Stimulated activated CD8-positive, alpha-beta memory T cell treated with anti-CD3 and anti-CD28 coated beads, Interleukin-15, amount 100 ng/mL, for 24 hours (primary cell): ENCODE measurements around the gene TOX2.

Experiments
- DNase-seq: peaks from one replicate; pipeline ENCODE4 v3.0.0-alpha.2; 2020; ENCODE audit warnings: low read depth

TOX2 gene

DNA sequence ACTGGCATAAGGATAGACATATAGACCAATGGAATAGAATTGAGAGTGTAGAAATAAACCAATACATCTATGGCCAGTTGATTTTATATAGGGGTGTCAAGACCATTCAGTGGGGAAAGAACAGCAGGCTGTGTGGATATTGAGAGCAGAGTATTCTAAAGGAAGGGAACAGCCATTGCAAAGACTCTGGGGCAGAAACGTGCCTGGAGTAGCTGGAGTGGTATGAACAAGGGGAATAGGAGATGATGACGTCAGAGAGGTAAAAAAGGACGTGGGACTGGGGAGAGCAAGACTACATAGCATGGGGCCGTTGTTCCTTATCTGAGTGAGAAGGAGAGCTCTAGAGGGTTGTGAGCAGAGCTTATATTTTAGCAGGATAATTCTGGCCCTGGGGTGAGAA is 85.2 kb downstream of the TOX2 start:
- DNase-seq = no peak

DNA sequence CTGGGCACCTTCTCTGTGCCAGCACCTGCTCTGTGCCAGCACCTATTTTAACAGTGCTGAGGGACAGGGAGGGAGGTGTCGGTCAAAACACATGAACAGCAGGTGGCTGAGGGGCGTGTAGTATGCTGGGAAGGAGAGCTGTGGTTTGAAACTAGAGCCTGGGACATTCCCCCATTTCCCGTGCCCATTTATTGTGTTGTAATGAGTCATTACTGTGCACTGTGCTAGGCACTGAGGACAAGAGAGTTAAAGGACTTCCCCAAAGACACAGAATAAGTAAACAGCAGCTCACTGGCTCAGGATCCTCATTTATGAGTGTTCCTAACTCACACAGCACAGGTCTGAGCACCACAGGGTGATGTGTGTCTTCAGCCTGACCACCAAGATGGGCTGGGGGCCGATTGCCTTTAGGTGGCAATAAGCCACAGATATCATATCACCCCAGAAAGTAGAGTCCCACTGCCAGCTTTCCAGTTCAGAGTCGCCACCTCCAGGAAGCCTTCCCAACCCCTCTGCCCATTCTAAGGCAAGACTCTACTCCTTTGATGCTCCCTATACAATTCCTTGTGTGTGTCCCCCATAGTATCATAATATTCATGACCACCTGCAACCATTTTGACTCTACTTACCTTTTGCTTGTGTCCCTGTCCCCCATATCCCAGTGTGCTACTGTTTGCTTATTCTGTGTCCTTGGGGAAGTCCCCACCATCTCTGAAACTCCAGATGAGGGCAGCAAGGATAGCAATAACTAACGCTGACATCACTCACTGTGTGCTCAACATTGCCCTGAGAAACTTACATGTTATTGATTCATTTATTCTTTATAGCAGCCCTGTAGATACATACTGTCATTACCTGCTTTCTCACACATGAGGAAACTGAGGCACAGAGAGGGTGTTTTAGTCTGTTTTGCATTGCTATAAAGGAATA is 87.3 kb downstream of the TOX2 start:
- no peak for DNase-seq

- no peak for DNase-seq
Observed at GRCh38 chr20:44002861-44003260, 88.2 kb downstream of the TOX2 start.

DNA sequence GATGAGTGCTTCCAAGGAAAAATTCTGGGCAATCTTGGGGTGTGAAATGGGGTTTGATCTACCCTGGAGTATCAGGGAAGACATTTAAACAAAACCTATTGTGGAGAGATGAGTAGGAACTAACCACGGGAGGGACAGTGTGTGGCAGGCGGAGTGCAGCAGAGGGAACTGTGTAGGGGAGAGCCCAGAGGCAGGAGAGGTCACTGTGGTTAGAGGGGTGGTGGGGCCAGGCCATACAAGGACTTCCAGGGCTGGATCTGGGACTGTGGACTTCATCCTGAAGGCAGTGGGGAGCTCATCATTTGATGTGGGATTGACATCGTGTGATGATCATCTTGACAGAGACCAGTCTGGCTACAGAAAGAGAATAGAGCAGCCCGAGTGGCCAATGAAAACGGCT is 89.0 kb downstream of the TOX2 start:
- DNase-seq = no peak

DNA sequence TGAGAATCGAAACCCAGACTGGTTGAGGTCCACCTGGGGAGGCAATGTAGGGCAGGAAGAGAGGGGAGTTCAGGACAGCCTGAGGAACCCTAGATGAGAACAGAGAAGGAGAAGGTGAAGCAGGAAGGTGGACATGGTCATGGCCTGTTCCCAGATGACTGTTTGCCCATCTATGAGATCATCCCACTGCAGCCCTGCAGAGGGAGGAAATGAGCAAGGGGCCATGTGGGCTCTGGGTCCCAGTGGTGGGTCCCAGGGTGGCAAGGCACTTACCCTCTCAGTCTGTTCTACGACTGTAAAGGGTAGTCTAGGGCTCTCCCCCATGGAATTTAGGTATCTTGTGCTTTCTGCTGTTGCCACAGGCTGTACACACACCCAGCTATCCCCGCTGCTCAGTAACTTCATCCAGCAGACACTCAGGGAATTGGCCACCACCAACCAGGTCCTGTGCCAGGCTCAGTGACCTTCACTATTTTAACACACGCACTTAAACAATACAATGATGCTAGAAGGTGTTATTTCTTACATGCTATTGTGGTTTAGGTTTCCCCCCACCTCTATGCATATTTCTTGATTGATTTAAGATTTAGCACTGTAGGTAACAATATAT is 89.8 kb downstream of the TOX2 start:
- no peak for DNase-seq

- no peak for DNase-seq
Observed at GRCh38 chr20:44005661-44006060, 91.0 kb downstream of the TOX2 start.

GRCh38 chr20:44006126-44006525 is 91.5 kb downstream of the TOX2 start:
- DNase-seq = no peak

- DNase-seq = no peak
Observed at GRCh38 chr20:44006578-44006977, 91.9 kb downstream of the TOX2 start.

- no peak for DNase-seq
Observed at GRCh38 chr20:44008806-44009678, 94.4 kb downstream of the TOX2 start.

DNA sequence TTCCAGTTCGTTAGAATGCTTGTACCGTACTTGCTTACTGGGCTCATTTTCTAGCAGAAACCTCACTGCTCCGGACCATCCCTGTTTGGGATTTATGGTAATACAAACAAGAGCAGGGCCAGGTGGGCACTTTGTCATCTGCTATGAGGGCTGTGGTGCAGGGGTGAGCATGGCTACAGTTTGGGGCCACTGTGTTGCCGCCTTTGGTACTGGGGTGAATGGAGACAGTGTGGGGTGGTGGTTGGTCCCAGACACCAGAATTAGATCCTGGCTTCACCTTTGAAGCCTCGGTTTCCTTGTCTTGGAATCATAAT is 95.0 kb downstream of the TOX2 start:
- no peak for DNase-seq

- no peak for DNase-seq
Observed at GRCh38 chr20:44010162-44010704, 95.6 kb downstream of the TOX2 start.

DNA sequence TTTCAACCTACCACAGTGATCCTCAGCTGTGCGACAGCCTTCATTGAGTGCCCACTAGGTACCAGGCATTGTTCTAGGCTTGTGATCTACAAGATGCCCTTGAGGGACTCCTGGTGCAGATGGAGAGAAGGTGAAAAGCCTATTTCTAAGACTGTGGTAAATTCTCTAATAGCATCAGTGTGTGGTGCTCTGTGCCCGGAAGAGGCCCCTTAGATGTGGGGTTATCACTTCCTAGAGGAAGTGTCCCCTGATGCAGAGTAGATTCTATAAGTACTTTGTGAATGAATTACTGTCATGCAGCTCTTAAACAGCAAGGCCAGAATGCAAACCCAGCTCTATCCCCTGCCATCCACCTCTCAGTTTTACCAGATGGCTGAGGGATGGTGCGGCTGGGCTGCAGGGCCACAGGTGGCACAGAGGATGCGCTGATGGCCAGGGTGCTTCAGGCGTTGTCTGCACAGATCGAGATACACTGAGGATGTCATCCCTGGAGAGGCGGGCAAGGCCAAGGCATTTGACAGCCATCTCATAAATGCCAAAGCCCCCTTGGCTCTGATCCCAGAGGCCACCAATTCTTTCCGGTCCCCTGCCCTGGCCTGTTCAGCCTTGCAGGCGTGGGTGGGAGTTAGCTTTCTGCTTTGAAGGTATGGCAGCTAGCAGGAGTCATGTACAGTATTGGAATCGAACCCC is 96.7 kb downstream of the TOX2 start:
- no peak for DNase-seq

DNA sequence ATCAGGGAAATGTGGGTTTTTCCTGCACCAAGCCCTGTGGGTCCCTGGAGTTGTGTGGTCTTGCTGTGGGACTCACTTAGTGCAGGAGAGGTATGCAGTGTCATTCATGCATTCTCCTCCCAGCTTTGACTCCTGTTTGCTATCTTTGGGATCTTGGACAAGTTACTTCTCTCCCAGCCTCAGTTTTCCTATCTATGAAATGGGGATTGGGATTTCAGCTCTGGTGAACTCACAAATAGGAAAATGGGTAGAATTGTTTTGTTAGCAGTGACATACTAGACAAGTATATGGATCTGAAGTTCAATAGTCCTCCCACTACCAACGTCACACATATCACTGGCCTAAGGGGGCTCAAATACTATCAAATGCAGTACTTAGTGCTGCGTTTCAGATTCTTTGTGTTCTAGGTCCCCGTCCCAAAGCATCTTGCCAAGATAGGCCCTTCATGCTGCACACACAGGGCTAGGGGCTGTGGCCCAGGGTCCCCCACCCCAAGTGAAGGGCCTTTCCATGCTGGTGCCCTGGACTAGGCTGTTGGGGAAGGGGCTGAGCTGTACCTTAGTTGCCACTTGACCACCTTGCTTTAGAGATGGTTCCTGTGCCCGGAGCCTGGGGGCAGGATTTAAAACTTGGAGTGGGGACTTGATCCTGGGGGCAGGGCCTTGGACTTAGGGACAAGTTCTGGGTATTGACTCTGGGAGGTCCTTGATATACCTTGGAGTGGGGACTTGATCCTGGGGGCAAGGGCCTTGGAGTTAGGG is 98.0 kb downstream of the TOX2 start:
- no peak for DNase-seq

DNA sequence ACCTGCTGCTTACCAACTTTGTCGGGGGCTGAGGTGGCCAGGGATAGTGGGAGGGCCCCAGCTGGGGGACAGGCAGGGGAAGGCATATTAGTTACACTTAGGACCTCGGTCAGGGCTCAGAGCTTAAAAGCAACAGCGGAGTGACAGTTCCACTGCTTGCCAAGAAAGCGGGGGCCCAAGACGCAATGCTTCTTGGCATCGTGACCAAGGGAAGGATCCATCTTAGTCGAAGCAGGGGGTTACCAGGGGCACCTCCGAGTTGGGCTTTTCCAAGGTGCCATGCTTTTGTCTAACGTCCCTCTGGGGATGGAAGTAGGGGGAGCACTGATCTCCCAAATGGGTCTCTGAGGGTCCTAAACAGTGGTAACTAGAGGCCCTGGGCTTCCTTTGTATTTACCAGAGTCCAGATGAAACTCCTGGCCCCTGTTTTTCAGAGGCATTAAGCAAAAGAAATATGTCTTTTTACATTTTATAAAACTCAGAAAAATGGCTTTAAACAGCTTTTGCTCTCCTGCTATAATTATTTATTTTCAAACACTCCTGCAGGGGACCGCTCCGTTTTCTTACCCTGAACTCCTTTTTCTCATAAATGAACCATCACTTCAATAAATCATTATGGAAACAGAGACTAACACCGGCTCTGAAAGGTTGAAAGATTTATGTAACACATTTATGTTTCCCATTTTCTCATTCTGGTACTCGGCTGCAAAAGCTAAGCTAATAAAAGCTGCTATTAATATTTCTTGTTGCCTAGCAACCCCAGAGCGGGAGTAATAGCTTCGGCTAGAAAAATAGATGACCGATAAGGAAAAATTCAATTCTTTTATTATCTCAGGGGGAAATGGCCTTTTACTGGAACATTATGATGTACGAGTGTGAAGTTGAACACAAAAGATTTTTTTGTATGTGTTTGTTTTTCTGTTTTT is 100.4 kb downstream of the TOX2 start:
- DNase-seq = no peak

- DNase-seq = no peak
Observed at GRCh38 chr20:44015733-44016103, 101.1 kb downstream of the TOX2 start.

GRCh38 chr20:44016525-44016924 is 101.9 kb downstream of the TOX2 start:
- DNase-seq = no peak

DNA sequence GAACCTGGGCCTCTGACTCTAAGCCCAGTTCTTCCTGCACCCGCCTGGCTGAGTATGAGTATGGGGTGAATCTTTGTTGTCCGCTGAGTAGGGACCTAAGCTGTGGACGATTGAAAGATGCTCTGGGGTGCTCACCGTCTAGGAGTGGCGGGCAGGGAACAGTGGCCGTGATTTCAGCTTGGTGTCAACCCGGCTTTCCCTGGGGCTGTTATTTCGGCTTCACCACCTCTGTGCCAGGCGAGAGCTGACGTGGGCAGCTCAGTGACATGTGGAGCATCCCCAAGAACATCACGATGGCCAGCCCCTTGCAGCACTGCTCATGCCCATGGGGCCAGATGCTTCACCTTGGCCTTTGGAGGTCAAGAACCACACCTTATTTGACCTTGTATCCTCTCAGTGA is 102.6 kb downstream of the TOX2 start:
- no peak for DNase-seq

DNA sequence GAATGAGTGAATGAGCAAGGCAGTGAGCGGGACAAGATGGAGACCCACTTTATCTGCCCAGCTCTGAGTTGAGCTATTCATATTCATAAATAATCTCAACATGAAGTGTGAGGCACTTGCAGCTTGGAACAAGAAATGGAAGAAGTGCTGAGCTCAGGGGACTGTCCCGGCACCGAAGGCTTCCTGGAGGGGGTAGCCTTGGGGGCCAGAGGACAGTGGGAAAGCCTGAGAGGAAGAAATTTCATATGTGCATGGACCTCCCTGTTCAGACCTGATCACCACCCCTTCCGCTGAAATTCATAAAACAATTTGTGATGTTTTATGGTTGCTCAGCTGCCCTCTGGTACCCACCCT is 103.2 kb downstream of the TOX2 start:
- no peak for DNase-seq

DNA sequence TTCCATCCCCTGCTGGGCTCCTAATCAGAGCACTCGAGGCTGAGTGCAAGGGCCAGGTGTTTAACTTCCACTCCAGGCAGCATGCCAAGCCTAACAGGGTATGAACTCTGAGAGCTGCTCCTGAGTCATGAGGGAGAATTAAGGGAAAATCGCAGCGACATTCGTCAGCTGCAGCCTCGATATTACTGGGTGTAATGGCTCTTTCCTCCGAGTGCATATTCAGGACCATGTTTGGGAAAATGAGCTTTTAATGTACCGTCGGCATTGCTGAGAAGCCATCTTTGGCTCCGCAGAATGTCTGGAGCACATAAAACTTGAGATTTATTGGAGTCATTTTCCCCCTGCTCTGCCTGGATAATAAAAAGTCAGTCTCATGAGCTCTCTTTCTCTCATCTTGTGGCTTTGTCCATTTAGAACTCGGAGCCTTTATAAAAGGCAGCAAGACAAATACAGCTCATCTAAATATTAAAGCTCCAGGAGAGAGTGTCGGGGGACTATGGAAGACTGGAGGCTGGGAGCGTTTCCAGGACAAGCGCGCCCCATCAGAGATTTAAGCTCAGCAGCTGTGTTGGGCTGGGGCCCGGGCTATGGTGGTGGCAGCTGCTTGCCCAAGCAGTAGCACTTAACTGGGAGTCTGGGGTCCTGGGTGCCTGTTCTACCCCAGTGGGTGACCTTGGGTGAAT is 103.7 kb downstream of the TOX2 start:
- DNase-seq = no peak
